Naive thymus-derived CD8-positive, alpha-beta T cell (primary cell): ENCODE results near the gene TRIM71. TPM values are rescaled to one million over a fixed set of nuclear protein-coding genes. Genes with fewer than 3 reads are reported as not detected.
"Not testable (repeated sequence)": the region's sequence is repeated elsewhere in the genome, so short reads cannot be mapped to it uniquely, and the experiment has no call there.

ENCODE experiments used
- ATAC-seq, 2 donors: fragments of 150-1000 bp; cut with Tn5 transposase in 1 of 2; sonication (Bioruptor Pico), chemical (Tn5 transposase) in 1 of 2; 1 replicate in 1 of 2; 2 replicates in 1 of 2; pipeline ENCODE4 v1.10.0; 2021; ENCODE audit warnings: mild to moderate bottlenecking in 2 of 2, moderate library complexity in 2 of 2
- POLR2A ChIA-PET: fragments of 350-600 bp; sonication (Branson Sonifier 250); formaldehyde crosslinking; loops from one replicate; lab custom pipeline; 2021; ENCODE audit warnings: antibody characterized with exemption; lab: Charles Lee
- DNase-seq, 10 donors: peaks; one replicate each; pipeline versions ENCODE4 v3.0.0 to v3.0.0-alpha.2; 2020 to 2022
- H3K27ac Mint-ChIP-seq, 10 donors: one replicate each; pipeline ENCODE4 v1.8.0; 2020 to 2022; ENCODE audit warnings: mild to moderate bottlenecking in 10 of 10, mixed read lengths in 10 of 10, moderate library complexity in 4 of 10, inconsistent platforms in 1 of 10
- H3K27me3 Mint-ChIP-seq, 5 donors: one replicate each; pipeline ENCODE4 v1.8.0; 2021 to 2022; ENCODE audit warnings: mixed read lengths in 5 of 5
- H3K36me3 Mint-ChIP-seq, 3 donors: one replicate each; pipeline ENCODE4 v1.8.0; 2020 to 2022; ENCODE audit warnings: mixed read lengths in 3 of 3, mild to moderate bottlenecking in 2 of 3, inconsistent platforms in 1 of 3
- H3K4me1 Mint-ChIP-seq, 4 donors: one replicate each; pipeline ENCODE4 v1.8.0; 2021 to 2022; ENCODE audit warnings: mixed read lengths in 4 of 4
- H3K4me3 Mint-ChIP-seq, 10 donors: one replicate each; pipeline ENCODE4 v1.8.0; 2020 to 2022; ENCODE audit warnings: mild to moderate bottlenecking in 10 of 10, mixed read lengths in 10 of 10, moderate library complexity in 6 of 10, inconsistent platforms in 1 of 10
- H3K9me3 Mint-ChIP-seq, 9 donors: one replicate each; pipeline ENCODE4 v1.8.0; 2020 to 2022; ENCODE audit warnings: mixed read lengths in 9 of 9, mild to moderate bottlenecking in 3 of 9, inconsistent platforms in 1 of 9, moderate library complexity in 1 of 9
- polyA plus RNA-seq, 3 donors: library from polyadenylated mRNA; unstranded; fragments of 300-500 nt; fragmentation: Illumina TruSeq; gene quantifications; one replicate each; pipeline ENCODE4 v1.2.3, GENCODE V29; 2021
- total RNA-seq, 8 experiments: library from RNA in 2 of 8; stranded (reverse) in 2 of 8; gene quantifications; one replicate each; pipeline ENCODE4 v1.2.3 and lab custom pipeline; 2021 to 2026

TRIM71 gene
- total and polyA plus RNA-seq, 5 experiments from 2014 or later: not detected

DNA sequence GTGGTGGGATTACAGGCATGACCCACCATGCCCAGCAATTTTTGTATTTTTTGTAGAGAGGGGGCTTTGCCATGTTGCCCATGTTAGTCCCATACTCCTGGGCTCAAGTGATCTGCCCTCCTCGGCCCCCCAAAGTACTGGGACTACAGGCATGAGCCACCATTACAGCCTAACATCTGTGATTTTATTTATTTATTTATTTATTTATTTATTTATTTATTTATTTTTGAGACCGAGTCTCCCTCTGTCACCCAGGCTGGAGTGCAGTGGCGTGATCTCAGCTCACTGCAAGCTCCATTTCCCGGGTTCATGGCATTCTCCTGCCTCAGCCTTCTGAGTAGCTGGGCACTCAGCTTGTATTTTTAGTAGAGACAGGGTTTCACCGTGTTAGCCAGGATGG, 16.4 kb upstream of the TRIM71 start:
- H3K27me3 Mint-ChIP-seq, DNase-seq, H3K4me3 Mint-ChIP-seq, H3K27ac Mint-ChIP-seq, H3K9me3 Mint-ChIP-seq, H3K36me3 Mint-ChIP-seq, ATAC-seq, POLR2A ChIA-PET, H3K4me1 Mint-ChIP-seq: not testable (repeated sequence)

- POLR2A ChIA-PET: no interaction called here
- Mint-ChIP-seq H3K36me3 (no peaks in the 10 kb centered on the region), H3K27me3 (peaks cover 9 to 24% (median 11%) of the 10 kb centered on the region in 5 donors)
Measured at GRCh38 chr3:32813180-32813579, 4.6 kb upstream of the TRIM71 start.

GRCh38 chr3:32814361-32814760, 3.4 kb upstream of the TRIM71 start:
- H3K36me3 Mint-ChIP-seq: no peaks in the 10 kb centered on the region
- H3K27ac Mint-ChIP-seq: no peak overlapping the region
- no peak overlapping the region for H3K4me3 Mint-ChIP-seq
- no peak for DNase-seq
- POLR2A ChIA-PET: no interaction called here
- ATAC-seq: no peak
- H3K9me3 Mint-ChIP-seq: peaks cover 0 to 2% (median 0%) of the 10 kb centered on the region in 9 donors
- peaks cover 1 to 30% (median 17%) of the 10 kb centered on the region in 4 donors for H3K4me1 Mint-ChIP-seq
- H3K27me3 Mint-ChIP-seq: peaks cover 17 to 30% (median 18%) of the 10 kb centered on the region in 5 donors

More at GRCh38 chr3:32813180-32813579, 4.6 kb upstream of the TRIM71 start:
- no peak overlapping the region for H3K4me3 Mint-ChIP-seq
- ATAC-seq (no peak), DNase-seq (no peak)
- no peak overlapping the region for H3K27ac Mint-ChIP-seq
- H3K4me1 Mint-ChIP-seq: peaks cover 1 to 24% (median 9%) of the 10 kb centered on the region in 4 donors
- peaks cover 0 to 2% (median 0%) of the 10 kb centered on the region in 9 donors for H3K9me3 Mint-ChIP-seq

DNA sequence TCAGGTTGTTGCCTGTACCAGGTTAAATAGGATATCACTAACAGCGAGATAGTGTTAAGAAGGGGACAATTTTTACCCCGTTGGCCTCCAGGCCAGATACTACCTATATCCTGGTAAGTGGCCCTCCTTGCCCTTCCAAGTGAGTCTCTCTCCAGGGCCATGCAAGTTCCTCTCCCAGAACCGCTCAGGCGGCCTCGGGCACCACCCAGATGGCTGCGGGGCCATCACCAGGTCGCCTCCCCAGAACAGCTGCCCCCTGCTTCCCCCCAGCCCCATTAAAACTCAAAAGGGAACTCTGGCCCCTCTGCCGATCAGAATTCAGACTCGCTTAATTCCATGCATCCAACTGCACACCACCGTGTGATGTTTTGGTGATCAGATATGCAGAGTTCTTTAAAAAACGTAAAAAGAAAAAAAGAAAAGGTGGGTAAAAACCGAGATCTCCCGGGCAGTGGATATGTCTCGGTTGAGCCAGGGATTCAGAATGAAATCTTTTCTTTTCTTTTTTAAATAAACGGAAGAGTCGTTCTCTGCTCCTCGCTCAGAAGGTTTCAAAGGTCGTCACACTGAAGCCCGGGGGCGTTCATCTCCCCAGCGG, 1.9 kb upstream of the TRIM71 start:
- POLR2A ChIA-PET: no interaction called here
- no peaks in the 10 kb centered on the region for H3K36me3 Mint-ChIP-seq

GRCh38 chr3:32816439-32817256, 1.1 kb upstream of the TRIM71 start:
- no peak overlapping the region for H3K27ac Mint-ChIP-seq
- no peak for DNase-seq
- H3K4me3 Mint-ChIP-seq: peak overlapping the region; percentile 64 to 82 (median 70)
- POLR2A ChIA-PET: no interaction called here
- peaks cover 19 to 42% (median 27%) of the 10 kb centered on the region in 5 donors for H3K27me3 Mint-ChIP-seq
- ATAC-seq: no peak
- no peaks in the 10 kb centered on the region for H3K36me3 Mint-ChIP-seq
- peaks cover 0 to under 1% (median 0%) of the 10 kb centered on the region in 9 donors for H3K9me3 Mint-ChIP-seq
- H3K4me1 Mint-ChIP-seq: peaks cover 1 to 30% (median 17%) of the 10 kb centered on the region in 4 donors

More for the DNA sequence above, 1.9 kb upstream of the TRIM71 start:
- Mint-ChIP-seq H3K4me1 (peaks cover 1 to 30% (median 17%) of the 10 kb centered on the region in 4 donors), H3K27ac (no peak overlapping the region), H3K27me3 (peaks cover 18 to 41% (median 27%) of the 10 kb centered on the region in 5 donors), H3K4me3 (peak overlapping the region; percentile 24 to 72 (median 46)), H3K9me3 (peaks cover 0 to 2% (median 0%) of the 10 kb centered on the region in 9 donors)
- ATAC-seq (no peak), DNase-seq (no peak)

DNA sequence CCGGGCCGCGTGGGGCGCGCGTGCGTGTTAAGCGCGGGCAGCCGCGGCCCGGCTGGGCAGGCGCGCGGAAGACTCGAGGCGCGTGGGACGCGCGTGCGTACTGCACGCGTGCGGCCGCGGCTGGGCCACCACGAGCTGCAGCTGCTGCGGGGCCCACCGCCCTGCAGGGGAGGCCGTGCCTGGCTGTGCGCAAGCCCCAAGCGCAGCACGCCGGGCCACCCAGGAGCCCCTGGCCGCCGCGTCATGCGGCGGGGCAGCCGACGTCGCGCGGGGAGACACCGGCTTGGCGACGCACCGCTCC, 590 bp upstream of the TRIM71 start:
- no peak for ATAC-seq
- peak overlapping the region in 8 of 10 donors; percentile 16 to 76 (median 60) for H3K4me3 Mint-ChIP-seq

GRCh38 chr3:32818229-32818969, 602 bp downstream of the TRIM71 start:
- Mint-ChIP-seq H3K36me3 (no peaks in the 10 kb centered on the region), H3K27me3 (peaks cover 18 to 49% (median 27%) of the 10 kb centered on the region in 5 donors), H3K4me1 (peaks cover 1 to 30% (median 17%) of the 10 kb centered on the region in 4 donors), H3K27ac (no peak overlapping the region), H3K4me3 (peak overlapping the region; percentile 31 to 74 (median 66)), H3K9me3 (no peaks in the 10 kb centered on the region)
- POLR2A ChIA-PET: no interaction called here
- DNase-seq: no peak
- ATAC-seq: no peak

More for the DNA sequence above, 590 bp upstream of the TRIM71 start:
- Mint-ChIP-seq H3K27ac (no peak overlapping the region), H3K36me3 (no peaks in the 10 kb centered on the region), H3K4me1 (peaks cover 1 to 30% (median 17%) of the 10 kb centered on the region in 4 donors), H3K9me3 (no peaks in the 10 kb centered on the region), H3K27me3 (peaks cover 18 to 45% (median 27%) of the 10 kb centered on the region in 5 donors)
- no peak for DNase-seq
- POLR2A ChIA-PET: no interaction called here

DNA sequence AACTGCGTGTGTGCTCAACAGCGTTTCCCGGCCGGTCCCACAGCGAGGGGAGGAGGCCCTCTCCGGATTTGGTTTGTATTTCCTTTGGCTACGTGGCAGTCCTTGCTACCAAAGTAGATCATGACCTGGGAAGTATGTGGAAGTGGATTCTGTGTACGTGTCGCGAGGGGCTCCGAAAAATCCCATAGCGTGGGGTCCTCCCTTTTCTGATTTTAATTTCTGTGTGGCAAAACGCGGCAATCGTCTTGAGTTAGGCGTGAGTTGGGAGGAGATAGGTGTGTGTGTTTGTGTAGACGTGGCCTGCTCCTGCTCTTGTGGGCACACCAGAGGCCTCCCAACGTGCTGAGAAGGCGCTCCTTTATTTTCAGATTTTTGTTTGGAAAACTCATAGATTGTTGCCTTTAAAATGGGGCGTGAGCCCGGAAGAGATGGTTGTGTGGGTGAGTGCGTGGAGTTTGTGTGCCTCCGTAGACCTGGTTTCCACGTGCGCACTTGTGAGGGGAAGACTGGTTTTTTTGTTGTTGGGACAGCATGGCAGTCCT, 1.2 kb downstream of the TRIM71 start:
- Mint-ChIP-seq H3K4me1 (peaks cover 1 to 30% (median 17%) of the 10 kb centered on the region in 4 donors), H3K9me3 (no peaks in the 10 kb centered on the region), H3K4me3 (peak overlapping the region; percentile 31 to 74 (median 66)), H3K27me3 (peaks cover 19 to 51% (median 27%) of the 10 kb centered on the region in 5 donors), H3K27ac (no peak overlapping the region), H3K36me3 (no peaks in the 10 kb centered on the region)
- DNase-seq (no peak), ATAC-seq (no peak)
- POLR2A ChIA-PET: no interaction called here

DNA sequence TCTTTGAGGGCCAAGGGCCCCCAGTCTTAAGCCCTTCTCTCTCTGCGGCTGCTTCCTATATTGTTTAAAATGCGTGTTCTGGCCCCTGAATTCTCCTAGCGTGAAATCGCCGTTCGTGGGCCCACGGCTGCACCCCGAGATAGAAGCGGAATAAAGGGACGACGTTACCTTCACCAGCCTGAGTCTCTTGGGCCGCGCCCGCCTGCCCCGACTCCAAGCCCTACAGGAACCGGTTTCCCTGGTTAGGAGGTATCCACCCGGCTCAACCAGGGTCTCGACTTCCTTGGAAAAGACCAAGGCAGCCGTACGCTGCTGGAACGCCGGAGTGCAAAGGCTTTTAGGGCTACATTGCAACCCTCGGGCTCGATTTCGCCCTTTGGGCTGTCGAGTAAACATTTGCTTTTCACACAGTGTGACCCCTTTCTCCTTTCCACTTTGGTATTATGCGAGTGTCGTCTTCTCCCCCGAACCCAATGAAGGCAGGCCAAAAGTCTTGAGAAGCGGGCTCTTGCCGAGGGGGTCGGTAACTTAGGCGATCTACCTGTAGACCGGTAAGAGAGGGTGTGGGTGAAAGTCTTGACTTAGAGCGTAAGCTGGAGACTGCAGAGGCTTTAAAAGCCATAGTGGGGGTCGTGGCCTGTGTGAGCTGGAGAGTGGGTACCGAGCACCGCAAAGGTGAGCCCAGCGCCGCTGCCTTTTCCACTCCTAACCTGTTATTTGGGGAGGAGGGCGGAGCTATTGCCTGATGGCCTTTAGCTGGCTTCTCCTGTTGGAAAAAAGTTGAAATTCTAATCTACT, 2.0 kb downstream of the TRIM71 start:
- peak overlapping the region in 8 of 10 donors; percentile 57 to 74 (median 70) for H3K4me3 Mint-ChIP-seq
- H3K27me3 Mint-ChIP-seq: peaks cover 19 to 49% (median 27%) of the 10 kb centered on the region in 5 donors
- H3K36me3 Mint-ChIP-seq: no peaks in the 10 kb centered on the region
- no peak overlapping the region for H3K27ac Mint-ChIP-seq
- ATAC-seq (no peak), DNase-seq (no peak)
- peaks cover 1 to 25% (median 14%) of the 10 kb centered on the region in 4 donors for H3K4me1 Mint-ChIP-seq
- no peaks in the 10 kb centered on the region for H3K9me3 Mint-ChIP-seq
- POLR2A ChIA-PET: no interaction called here

GRCh38 chr3:32820430-32820829, 2.6 kb downstream of the TRIM71 start:
- H3K27me3 Mint-ChIP-seq: peaks cover 18 to 47% (median 24%) of the 10 kb centered on the region in 5 donors
- ATAC-seq (no peak), DNase-seq (no peak)
- H3K9me3 Mint-ChIP-seq: no peaks in the 10 kb centered on the region
- H3K27ac Mint-ChIP-seq: no peak overlapping the region
- H3K4me3 Mint-ChIP-seq: peak overlapping the region in 1 of 10 donors; percentile 20
- H3K4me1 Mint-ChIP-seq: peaks cover 1 to 23% (median 12%) of the 10 kb centered on the region in 4 donors
- POLR2A ChIA-PET: no interaction called here
- no peaks in the 10 kb centered on the region for H3K36me3 Mint-ChIP-seq

DNA sequence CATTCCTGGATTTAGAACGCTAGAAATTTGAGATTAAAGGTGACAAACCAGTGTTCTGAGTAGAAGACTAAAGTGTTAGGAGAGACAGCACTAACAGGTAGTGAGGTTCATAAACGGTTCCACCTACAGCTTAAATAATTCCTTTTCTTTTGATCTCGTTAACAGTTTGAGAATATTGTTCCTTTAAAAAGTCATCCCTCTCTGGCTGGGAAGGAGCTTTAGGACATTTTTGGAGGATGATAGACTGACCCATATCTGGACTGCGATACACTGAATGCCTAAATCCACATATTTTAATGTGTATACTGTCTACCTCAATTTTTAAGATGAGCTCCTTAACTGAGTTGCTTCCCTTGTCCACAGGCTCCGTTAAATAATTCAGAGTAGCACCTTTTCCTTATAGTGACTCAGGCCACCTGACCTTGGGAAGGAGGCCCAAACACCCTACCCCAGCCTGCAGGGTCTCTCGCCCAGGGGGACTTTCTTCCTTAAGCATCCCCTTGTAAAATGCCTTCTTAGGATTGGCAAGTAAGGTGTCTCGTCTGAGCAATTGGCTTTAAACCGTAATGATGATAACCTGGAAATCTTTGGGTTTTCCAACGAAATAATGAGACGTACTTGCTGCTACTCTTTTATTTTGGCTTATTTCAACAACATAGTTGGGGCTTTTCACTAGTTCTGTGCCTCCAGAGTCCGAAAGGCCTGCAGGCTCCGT, 3.3 kb downstream of the TRIM71 start:
- POLR2A ChIA-PET: no interaction called here
- no peak for ATAC-seq
- Mint-ChIP-seq H3K27me3 (peaks cover 12 to 40% (median 18%) of the 10 kb centered on the region in 5 donors), H3K4me1 (peaks cover 0 to 17% (median 11%) of the 10 kb centered on the region in 4 donors), H3K27ac (no peak overlapping the region), H3K9me3 (no peaks in the 10 kb centered on the region), H3K36me3 (no peaks in the 10 kb centered on the region), H3K4me3 (no peak overlapping the region)
- no peak for DNase-seq
